Raji (cell line): ENCODE measurements around the gene CNTFR.

Experiments
- POLR2A ChIP-seq: IDR thresholded peaks from 2 replicates; pipeline ENCODE4 v1.6.1; 2011; ENCODE audit warnings: low read depth, low read length, control low read depth; ENCODE audit not compliant: insufficient read depth

The CNTFR gene

GRCh38 chr9:34550016-34550680, 39.4 kb downstream of the CNTFR start:
- no peak for TF ChIP-seq POLR2A

GRCh38 chr9:34549407-34549732, 40.2 kb downstream of the CNTFR start:
- no peak for TF ChIP-seq POLR2A

GRCh38 chr9:34547960-34548611, 41.4 kb downstream of the CNTFR start:
- TF ChIP-seq POLR2A: no peak

GRCh38 chr9:34546834-34547827, 42.4 kb downstream of the CNTFR start:
- TF ChIP-seq POLR2A: no peak

GRCh38 chr9:34546102-34546833, 43.3 kb downstream of the CNTFR start:
- TF ChIP-seq POLR2A: no peak

GRCh38 chr9:34545497-34545896, 44.0 kb downstream of the CNTFR start:
- no peak for TF ChIP-seq POLR2A

GRCh38 chr9:34544035-34544434, 45.5 kb downstream of the CNTFR start:
- TF ChIP-seq POLR2A: no peak

GRCh38 chr9:34541540-34541939, 48.0 kb downstream of the CNTFR start:
- TF ChIP-seq POLR2A: no peak

GRCh38 chr9:34540827-34541226, 48.7 kb downstream of the CNTFR start:
- TF ChIP-seq POLR2A: no peak

GRCh38 chr9:34536685-34537084, 52.8 kb downstream of the CNTFR start:
- TF ChIP-seq POLR2A: no peak

- no peak for TF ChIP-seq POLR2A
Observed at GRCh38 chr9:34526026-34526425, 63.5 kb downstream of the CNTFR start.

GRCh38 chr9:34524349-34524748, 65.2 kb downstream of the CNTFR start:
- TF ChIP-seq POLR2A: no peak

- TF ChIP-seq POLR2A: no peak
Observed at GRCh38 chr9:34522971-34523797, 66.3 kb downstream of the CNTFR start, which contains the start of gene ENHO. Gene ENHO (minus strand): TSS chr9:34522990. CDS start chr9:34521695, 1,295 bp downstream.
